ENCODE results near the gene SH3BGRL3.
"Not testable (repeated sequence)": the region's sequence is repeated elsewhere in the genome, so short reads cannot be mapped to it uniquely, and the experiment has no call there.

The SH3BGRL3 gene

DNA sequence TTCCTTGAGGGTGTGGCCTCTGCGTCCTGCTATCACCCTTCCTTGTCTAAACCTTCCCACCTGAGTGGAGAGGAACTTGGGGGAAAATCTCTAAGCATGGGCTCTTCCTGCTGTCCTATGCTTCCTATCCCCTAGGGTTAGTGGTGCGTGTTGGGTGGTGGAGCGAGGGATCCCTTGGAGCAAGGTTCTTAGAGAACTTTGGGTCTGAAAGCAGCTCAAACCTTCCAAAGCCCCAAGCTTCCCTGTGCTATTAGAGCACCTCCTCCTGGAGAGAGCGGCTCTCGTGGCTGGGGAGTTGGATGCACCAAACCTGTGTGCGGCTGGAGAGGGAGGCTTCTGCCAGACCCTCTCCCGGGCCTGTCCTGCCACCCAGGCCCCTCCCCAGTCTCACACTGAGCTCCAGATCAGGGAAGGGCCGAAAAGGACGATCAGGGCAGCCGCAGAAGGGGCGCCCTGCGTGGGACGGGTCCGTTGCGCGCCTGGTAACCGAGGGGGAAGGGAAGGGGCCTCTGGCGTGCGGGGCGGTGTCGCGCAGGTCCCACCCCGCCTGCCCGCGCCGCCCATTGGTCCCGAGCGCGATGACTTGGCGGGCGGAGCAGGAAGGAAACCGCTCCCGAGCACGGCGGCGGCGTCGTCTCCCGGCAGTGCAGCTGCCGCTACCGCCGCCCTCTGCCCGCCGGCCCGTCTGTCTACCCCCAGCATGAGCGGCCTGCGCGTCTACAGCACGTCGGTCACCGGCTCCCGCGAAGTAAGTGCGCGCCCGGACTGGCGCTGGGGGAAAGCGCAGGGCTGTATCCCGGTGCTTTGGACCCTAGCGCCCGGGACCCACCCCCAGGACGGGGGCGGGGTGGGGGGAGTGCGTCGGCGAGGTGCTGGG lies at the start of gene SH3BGRL3:
TSS of gene SH3BGRL3 (plus strand) at position 631 of the 877 bp plus-strand sequence. CDS start at position 701, 70 bp downstream.
- TF ChIP-seq, protein P1, sequence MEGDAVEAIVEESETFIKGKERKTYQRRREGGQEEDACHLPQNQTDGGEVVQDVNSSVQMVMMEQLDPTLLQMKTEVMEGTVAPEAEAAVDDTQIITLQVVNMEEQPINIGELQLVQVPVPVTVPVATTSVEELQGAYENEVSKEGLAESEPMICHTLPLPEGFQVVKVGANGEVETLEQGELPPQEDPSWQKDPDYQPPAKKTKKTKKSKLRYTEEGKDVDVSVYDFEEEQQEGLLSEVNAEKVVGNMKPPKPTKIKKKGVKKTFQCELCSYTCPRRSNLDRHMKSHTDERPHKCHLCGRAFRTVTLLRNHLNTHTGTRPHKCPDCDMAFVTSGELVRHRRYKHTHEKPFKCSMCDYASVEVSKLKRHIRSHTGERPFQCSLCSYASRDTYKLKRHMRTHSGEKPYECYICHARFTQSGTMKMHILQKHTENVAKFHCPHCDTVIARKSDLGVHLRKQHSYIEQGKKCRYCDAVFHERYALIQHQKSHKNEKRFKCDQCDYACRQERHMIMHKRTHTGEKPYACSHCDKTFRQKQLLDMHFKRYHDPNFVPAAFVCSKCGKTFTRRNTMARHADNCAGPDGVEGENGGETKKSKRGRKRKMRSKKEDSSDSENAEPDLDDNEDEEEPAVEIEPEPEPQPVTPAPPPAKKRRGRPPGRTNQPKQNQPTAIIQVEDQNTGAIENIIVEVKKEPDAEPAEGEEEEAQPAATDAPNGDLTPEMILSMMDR (IDR thresholded peaks at IDR 0.05; ENCODE audit: low read length, missing control alignments): peak; percentile 63
- H3K4me3 ChIP-seq (replicated peaks; ENCODE audit: low read depth, low read length): peak within 1 kb of the TSS; percentile 81
- DNase-seq (ENCODE audit: low read depth): peak; percentile 78

DNA sequence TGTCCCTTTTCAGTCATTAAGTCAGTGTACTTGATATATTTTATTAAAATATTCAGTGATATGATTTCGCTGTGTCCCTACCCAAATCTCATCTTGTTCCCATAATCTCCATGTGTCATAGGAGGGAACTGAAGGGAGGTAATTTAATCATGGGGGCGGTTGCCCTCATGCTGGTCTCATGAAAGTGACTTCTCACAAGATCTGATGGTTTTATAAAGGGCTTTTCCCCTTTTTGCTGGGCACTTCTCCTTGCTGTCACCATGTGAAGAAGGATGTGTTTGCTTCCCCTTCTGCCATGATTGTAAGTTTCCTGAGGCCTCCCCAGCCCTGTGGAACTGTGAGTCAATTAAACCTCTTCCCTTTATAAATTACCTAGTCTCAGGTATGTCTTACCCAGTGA lies 49.2 kb upstream of the SH3BGRL3 start:
- not testable (repeated sequence) for DNase-seq (ENCODE audit: low read depth); H3K4me3 ChIP-seq (replicated peaks; ENCODE audit: low read depth, low read length)

DNA sequence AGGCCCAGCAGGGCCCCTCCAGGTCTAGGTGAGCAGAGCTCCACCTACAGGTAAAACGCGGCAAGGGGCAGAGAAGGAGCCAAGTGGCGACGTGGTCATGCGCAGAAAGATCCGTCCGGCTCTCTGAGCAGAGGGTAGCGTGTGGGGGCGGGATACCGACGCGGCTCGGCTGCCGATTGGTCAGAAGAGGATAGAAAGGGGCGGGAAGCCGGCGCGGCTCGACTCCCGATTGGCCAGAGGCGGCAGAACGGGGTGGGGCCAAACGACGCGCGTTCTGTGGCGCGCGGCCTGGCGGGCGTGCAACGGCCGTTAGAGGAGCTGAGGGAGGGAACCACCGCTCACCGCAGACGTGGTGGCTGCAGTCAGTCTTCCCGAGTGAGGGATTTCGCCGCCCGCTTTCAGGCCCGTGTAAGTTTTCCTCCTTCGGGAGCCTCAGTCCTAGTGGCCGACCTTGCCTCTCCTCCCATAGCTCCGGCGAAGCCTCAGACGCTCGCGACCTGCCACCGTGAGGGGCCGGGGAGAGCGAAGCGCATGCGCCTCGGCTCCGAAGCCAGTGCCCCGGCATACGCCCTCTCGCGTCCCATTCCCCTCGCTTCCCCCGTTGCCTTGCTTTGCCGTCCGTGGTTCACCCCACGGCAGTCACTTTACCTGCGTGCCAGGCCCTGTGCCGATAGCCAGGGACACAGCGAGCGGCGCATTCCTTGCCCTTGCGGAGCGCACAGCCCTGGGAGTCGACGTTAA lies 45.8 kb upstream of the SH3BGRL3 start, which contains the start of gene CEP85:
TSS of gene CEP85 (plus strand) at position 298 of the 741 bp plus-strand sequence. CDS start 5,584 bp downstream, outside the sequence.
- peak within 1 kb of the TSS; percentile 83 for H3K4me3 ChIP-seq (replicated peaks; ENCODE audit: low read depth, low read length)
- peak; percentile 98 for DNase-seq (ENCODE audit: low read depth)
- TF ChIP-seq, protein P1 (IDR thresholded peaks at IDR 0.05; ENCODE audit: low read length, missing control alignments): peak; percentile 86

DNA sequence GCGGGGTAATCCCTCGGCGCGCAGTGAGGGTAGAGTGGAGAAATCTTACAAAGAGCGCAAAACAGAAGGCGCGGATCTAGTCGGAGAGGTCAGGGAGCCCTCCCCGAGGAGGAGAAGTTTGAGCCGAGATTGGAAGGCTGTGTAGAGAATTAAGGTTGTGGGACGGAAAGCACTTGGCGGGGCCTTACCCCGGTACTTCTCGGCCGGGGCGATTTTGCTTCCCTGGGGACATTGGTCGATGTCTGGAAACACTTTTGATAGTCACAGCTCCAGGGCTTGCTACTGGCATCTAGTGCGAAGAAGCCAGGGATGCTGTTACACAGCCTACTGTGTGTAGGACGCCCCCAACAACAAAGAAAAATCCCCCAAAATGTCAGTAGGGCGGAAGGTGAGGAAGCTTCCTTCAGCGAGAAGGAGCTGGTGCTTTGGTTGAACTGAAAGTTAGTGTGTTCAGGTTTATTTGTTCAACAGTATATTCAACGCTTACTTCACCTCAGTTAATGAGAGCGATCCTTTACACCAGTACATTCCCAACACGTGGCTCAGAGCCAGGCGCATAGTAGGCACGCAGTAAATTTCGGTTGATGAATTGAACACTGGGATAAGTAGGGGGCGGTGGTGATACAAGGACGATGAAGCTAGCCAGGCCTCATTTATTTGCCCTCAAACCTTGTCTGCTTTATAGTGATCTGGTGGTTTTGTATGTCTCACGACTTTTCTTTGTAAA lies 45.1 kb upstream of the SH3BGRL3 start:
- peak overlapping the region; percentile 83 for H3K4me3 ChIP-seq (replicated peaks; ENCODE audit: low read depth, low read length)
- TF ChIP-seq, protein P1 (IDR thresholded peaks at IDR 0.05; ENCODE audit: low read length, missing control alignments): peak; percentile 18
- DNase-seq (ENCODE audit: low read depth): peak; percentile 28

DNA sequence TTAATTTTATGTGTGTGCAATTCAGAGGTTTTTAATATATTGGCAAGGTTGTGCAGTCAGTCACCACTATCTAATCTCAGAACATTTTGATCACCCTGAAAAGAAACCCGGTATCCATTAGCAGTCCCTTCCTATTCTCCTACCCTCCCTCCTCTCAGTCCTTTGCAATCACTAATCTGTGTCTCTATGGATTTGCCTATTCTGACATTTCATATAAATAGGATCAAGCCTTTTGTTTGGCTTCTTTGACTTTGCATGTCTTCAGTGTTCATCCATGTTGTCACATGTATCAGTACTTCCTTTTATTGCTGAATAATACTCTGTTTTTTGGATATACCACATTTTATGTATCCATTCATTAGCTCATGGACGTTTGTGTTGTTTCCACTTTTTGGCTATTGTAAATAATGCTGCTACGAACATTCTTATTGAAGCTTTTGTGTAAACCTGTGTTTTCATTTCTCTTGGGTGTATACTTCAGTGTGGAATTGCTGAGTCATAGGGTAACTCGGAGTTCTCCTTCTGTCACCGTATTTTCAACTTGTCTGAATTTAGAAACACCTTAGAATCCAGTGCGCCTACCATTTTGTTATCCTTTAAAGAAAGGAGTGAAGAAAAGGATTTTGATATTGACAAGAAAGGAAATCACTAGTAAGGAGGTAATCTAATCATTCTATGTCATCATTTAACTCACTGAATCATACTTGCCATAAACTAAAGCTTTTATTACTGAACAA lies 42.5 kb upstream of the SH3BGRL3 start:
- TF ChIP-seq, protein P1 (IDR thresholded peaks at IDR 0.05; ENCODE audit: low read length, missing control alignments): no peak
- peak; percentile 47 for DNase-seq (ENCODE audit: low read depth)
- H3K4me3 ChIP-seq (replicated peaks; ENCODE audit: low read depth, low read length): no peak overlapping the region

DNA sequence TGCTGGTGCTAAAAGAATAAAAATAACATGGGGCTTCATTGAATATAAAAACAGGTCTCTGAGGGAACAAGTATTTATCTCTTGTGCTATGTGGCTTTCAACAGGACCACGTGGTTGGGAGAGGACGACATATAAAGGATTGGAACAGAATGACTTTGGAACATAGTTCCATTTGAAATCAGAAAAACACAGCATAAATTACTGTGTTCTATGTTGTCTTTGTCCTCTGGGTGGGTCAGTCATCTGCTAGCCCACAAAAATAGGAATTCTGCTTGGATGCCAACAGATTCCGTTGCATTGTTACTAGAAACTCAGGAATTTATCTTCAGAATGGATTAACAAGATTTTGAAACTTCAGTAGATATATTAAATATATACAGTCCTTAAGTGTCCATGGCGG lies 40.0 kb upstream of the SH3BGRL3 start:
- peak; percentile 71 for DNase-seq (ENCODE audit: low read depth)
- TF ChIP-seq, protein P1 (IDR thresholded peaks at IDR 0.05; ENCODE audit: low read length, missing control alignments): no peak
- no peak overlapping the region for H3K4me3 ChIP-seq (replicated peaks; ENCODE audit: low read depth, low read length)
